Activated CD8-positive, alpha-beta T cell treated with anti-CD3 and anti-CD28 coated beads, Interleukin-2, amount 10 ng/mL, durations not matched to agents 7 days and 5 days (primary cell): Measurements from ENCODE around the gene GSC2. TPM values are rescaled to one million over a fixed set of nuclear protein-coding genes. Genes with fewer than 3 reads are reported as not detected.

ENCODE experiments used
- ATAC-seq: fragments of 150-1000 bp; cut with Tn5 transposase; one replicate; pipeline ENCODE4 v1.10.0; 2021; ENCODE audit warnings: moderate library complexity
- CTCF ChIA-PET: fragments of 350-600 bp; sonication (Branson Sonifier 250); formaldehyde crosslinking; loops from one replicate; lab custom pipeline; 2021; ENCODE audit warnings: antibody characterized with exemption; lab: Charles Lee
- POLR2A ChIA-PET: fragments of 350-600 bp; sonication (Branson Sonifier 250); formaldehyde crosslinking; loops from one replicate; lab custom pipeline; 2021; ENCODE audit warnings: antibody characterized with exemption; lab: Charles Lee
- DNase-seq: peaks from one replicate; pipeline ENCODE4 v3.0.0-alpha.2; 2020
- H3K27ac Mint-ChIP-seq: one replicate; pipeline ENCODE4 v1.8.0; 2021; ENCODE audit warnings: mild to moderate bottlenecking, mixed read lengths
- H3K27me3 Mint-ChIP-seq: one replicate; pipeline ENCODE4 v1.8.0; 2021; ENCODE audit warnings: low read depth, mixed read lengths
- H3K36me3 Mint-ChIP-seq: one replicate; pipeline ENCODE4 v1.8.0; 2021; ENCODE audit warnings: low read depth, mixed read lengths
- H3K4me1 Mint-ChIP-seq: one replicate; pipeline ENCODE4 v1.8.0; 2021; ENCODE audit warnings: low read depth, mixed read lengths
- H3K4me3 Mint-ChIP-seq: one replicate; pipeline ENCODE4 v1.8.0; 2021; ENCODE audit warnings: mild to moderate bottlenecking, mixed read lengths
- H3K9me3 Mint-ChIP-seq: one replicate; pipeline ENCODE4 v1.8.0; 2022; ENCODE audit warnings: mixed read lengths; ENCODE audit not compliant: insufficient read depth
- total RNA-seq, 2 experiments: library from RNA; stranded (reverse); gene quantifications; one replicate each; pipeline ENCODE4 v1.2.3, GENCODE V29; 2021

The GSC2 gene
- total RNA-seq, 2 experiments from 2014 or later: not detected

GRCh38 chr22:19137384-19138216, 12.5 kb downstream of the GSC2 start:
- CTCF ChIA-PET: no interaction called here
- Mint-ChIP-seq H3K27ac (no peak overlapping the region), H3K4me1 (peaks cover under 1% of the 10 kb centered on the region), H3K4me3 (no peak overlapping the region), H3K9me3 (no peaks in the 10 kb centered on the region), H3K27me3 (no peaks in the 10 kb centered on the region), H3K36me3 (peaks cover 41% of the 10 kb centered on the region)
- ATAC-seq (no peak), DNase-seq (no peak)
- POLR2A ChIA-PET: no interaction called here

GRCh38 chr22:19136915-19137314, 13.2 kb downstream of the GSC2 start:
- Mint-ChIP-seq H3K9me3 (no peaks in the 10 kb centered on the region), H3K27me3 (no peaks in the 10 kb centered on the region), H3K4me1 (no peaks in the 10 kb centered on the region), H3K36me3 (peaks cover 39% of the 10 kb centered on the region), H3K4me3 (no peak overlapping the region), H3K27ac (no peak overlapping the region)
- CTCF ChIA-PET: no interaction called here
- ATAC-seq (no peak), DNase-seq (no peak)
- POLR2A ChIA-PET: no interaction called here

DNA sequence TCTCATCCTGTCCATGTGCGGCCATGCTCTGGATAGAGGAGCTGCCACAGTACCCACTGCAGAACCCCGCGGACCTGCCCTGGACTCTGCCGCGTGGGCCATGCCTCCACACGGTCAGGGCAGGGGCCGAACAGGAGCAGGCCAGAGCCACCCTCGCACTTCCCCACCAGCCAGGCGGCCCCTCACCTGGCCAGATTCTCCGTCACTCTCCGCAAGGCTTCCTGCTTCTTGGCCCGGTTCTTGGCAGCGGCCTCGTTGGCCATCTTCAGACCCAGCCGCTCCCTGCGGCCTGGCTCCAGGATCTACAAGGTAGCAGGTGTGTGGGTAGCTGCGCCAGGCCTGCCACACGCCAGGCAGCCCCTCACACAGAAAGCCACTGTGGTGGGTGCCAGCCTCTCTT, 15.2 kb downstream of the GSC2 start:
- H3K4me1 Mint-ChIP-seq: no peaks in the 10 kb centered on the region
- no peaks in the 10 kb centered on the region for H3K27me3 Mint-ChIP-seq
- DNase-seq (no peak), ATAC-seq (no peak)
- no peaks in the 10 kb centered on the region for H3K9me3 Mint-ChIP-seq
- ChIA-PET CTCF (no interaction called here), POLR2A (no interaction called here)
- H3K27ac Mint-ChIP-seq: no peak overlapping the region
- H3K4me3 Mint-ChIP-seq: no peak overlapping the region
- H3K36me3 Mint-ChIP-seq: peaks cover 37% of the 10 kb centered on the region

DNA sequence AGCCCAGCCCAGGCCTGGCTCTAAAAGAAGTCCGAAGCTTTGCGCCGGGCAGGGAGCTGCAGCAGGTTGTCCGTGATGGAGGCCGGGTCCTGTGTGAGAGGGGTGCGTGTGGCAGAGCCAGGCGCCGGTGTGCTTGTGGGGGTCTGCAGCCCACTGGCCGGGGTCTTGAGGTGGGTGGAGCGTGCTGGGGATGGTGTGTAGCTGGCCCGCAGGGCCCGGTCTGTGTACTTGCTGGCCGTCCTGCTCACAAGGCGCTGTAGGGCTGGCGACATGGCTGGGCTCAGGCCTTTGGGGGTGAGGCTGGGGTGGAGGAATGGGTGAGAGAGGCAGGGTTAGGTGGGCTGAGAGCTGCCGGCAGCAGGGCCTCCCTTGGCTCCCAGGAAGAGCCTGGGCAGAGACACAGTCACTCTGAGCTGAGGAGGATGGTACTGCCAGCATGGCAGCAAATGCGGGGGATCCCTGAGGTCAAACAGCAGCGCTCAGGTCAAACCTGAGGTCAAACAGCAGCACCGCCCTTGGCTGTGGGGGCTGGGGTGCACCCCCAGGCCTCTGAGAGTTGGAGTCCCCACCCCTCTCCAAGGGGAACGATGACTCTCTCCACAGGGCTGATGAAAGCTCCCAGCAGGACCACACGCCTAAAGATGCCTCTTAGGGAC, 15.8 kb downstream of the GSC2 start:
- H3K27me3 Mint-ChIP-seq: no peaks in the 10 kb centered on the region
- ATAC-seq: no peak
- no peak overlapping the region for H3K27ac Mint-ChIP-seq
- no peak overlapping the region for H3K4me3 Mint-ChIP-seq
- POLR2A ChIA-PET: no interaction called here
- CTCF ChIA-PET: no interaction called here
- no peak for DNase-seq
- H3K9me3 Mint-ChIP-seq: no peaks in the 10 kb centered on the region
- no peaks in the 10 kb centered on the region for H3K4me1 Mint-ChIP-seq
- H3K36me3 Mint-ChIP-seq: peaks cover 33% of the 10 kb centered on the region

DNA sequence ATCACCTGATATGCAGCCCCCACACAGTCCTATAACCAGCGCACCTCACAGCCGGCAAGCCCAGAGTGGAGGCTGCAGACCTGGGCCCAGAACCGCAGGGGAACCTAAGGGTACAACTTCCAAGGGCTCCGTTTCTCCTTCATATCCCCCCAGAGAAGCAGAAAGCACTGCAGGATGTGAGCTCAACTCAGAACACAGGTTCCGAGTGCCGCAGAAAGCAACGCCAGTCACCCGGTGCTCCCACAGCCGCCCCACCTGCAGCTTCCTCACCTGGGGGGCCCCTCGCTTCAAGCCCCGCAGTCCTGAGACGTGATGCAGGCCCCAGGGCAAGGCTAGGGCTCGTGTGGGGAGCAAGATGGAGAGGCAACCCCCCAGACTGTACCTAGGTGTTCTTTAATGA, 16.5 kb downstream of the GSC2 start:
- no peaks in the 10 kb centered on the region for H3K27me3 Mint-ChIP-seq
- H3K9me3 Mint-ChIP-seq: no peaks in the 10 kb centered on the region
- peaks cover 31% of the 10 kb centered on the region for H3K36me3 Mint-ChIP-seq
- ChIA-PET POLR2A (no interaction called here), CTCF (interaction anchor here (0.9 kb wide), 1 partner anchor 11 kb away, joined by 5 read pairs; the partner anchor contains the start of gene ESS2)
- H3K27ac Mint-ChIP-seq: no peak overlapping the region
- H3K4me3 Mint-ChIP-seq: no peak overlapping the region
- H3K4me1 Mint-ChIP-seq: no peaks in the 10 kb centered on the region
- ATAC-seq: no peak
- DNase-seq: no peak

DNA sequence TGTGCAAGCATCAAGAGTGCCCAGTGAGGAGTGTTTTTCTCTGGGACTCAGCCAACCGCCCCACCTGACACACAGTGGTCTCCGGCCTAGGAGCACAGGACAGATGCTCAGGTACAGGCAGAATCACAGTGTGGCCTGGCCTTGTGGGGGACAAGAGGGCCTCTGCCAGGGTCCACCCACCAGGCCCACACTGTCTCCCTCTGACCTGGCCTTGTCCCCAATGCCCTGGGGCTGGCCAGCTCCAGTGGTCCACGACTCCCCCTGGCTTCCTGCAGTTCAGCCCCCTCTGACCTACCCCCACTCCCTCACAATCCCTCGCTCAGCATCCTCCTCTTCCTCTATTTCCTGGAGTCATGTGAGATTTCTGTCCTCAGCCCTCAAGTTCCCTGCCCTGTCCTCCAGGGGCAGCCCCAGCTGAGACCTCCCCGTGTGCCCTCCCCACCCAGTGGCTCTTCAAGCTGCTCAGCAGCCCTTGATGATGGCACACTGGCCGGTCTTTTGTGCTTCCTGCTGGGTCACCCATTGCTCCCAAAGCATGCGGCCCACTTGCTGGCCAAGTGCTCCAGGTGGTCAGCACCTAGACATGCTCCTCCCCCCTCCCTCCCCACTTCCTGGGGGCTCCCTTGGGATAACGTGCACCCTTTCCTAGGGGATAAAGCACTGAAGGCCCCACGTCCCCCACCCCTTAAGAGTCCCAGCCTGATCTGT, 17.2 kb downstream of the GSC2 start:
- no peak overlapping the region for H3K4me3 Mint-ChIP-seq
- no peaks in the 10 kb centered on the region for H3K4me1 Mint-ChIP-seq
- DNase-seq (no peak), ATAC-seq (no peak)
- ChIA-PET CTCF (interaction anchor here (0.9 kb wide), 1 partner anchor 11 kb away, joined by 5 read pairs; the partner anchor contains the start of gene ESS2), POLR2A (interaction anchor here (0.7 to 1.0 kb wide), 2 partner anchors 12 to 26 kb away, joined by 3 read pairs; partner anchors contain the start of gene ESS2)
- H3K9me3 Mint-ChIP-seq: no peaks in the 10 kb centered on the region
- no peaks in the 10 kb centered on the region for H3K27me3 Mint-ChIP-seq
- no peak overlapping the region for H3K27ac Mint-ChIP-seq
- H3K36me3 Mint-ChIP-seq: peaks cover 31% of the 10 kb centered on the region

- DNase-seq: no peak
- Mint-ChIP-seq H3K4me1 (no peaks in the 10 kb centered on the region), H3K27ac (no peak overlapping the region), H3K9me3 (no peaks in the 10 kb centered on the region), H3K36me3 (peaks cover 27% of the 10 kb centered on the region), H3K27me3 (no peaks in the 10 kb centered on the region), H3K4me3 (no peak overlapping the region)
- ChIA-PET CTCF (no interaction called here), POLR2A (interaction anchor here (0.7 to 1.0 kb wide), 2 partner anchors 12 to 26 kb away, joined by 3 read pairs; partner anchors contain the start of gene ESS2)
- no peak for ATAC-seq
Measured at GRCh38 chr22:19132153-19132552, 17.9 kb downstream of the GSC2 start.

- ChIA-PET CTCF (interaction anchor here (1.9 kb wide), 1 partner anchor 13 kb away, joined by 6 read pairs; the partner anchor contains the start of gene ESS2), POLR2A (no interaction called here)
- H3K4me1 Mint-ChIP-seq: no peaks in the 10 kb centered on the region
- no peaks in the 10 kb centered on the region for H3K9me3 Mint-ChIP-seq
- H3K27ac Mint-ChIP-seq: no peak overlapping the region
- no peaks in the 10 kb centered on the region for H3K27me3 Mint-ChIP-seq
- H3K36me3 Mint-ChIP-seq: peaks cover 25% of the 10 kb centered on the region
- ATAC-seq (no peak), DNase-seq (no peak)
- no peak overlapping the region for H3K4me3 Mint-ChIP-seq
Measured at GRCh38 chr22:19131685-19132015, 18.4 kb downstream of the GSC2 start.

DNA sequence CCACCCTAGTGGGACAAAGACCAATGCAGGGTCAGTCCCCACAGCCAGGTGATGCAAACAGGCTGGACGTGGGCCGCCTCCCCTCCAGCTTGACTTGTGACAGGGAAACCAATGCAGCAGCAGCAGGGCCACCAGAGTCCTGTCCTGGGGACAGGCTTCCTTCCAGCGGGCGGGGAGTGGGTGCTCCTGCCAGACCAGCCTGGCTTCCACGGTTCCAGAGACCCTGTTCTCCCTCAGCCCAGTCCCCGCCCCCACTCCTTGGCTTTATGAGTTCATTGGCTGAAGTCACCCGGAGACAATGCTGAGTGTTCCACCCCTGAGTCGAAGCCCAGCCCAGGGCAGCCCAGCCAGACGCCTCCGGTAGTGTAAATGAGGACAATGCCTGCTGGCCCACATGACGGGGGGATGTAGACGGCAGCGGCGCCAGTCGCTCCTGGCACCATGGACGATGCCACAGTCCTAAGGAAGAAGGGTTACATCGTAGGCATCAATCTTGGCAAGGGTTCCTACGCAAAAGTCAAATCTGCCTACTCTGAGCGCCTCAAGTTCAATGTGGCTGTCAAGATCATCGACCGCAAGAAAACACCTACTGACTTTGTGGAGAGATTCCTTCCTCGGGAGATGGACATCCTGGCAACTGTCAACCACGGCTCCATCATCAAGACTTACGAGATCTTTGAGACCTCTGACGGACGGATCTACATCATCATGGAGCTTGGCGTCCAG, 19.0 kb downstream of the GSC2 start, which contains the start of gene TSSK2:
TSSK2 (plus strand) TSS at position 350 of the 726 bp plus-strand sequence; CDS start at position 442, 92 bp downstream.
- Mint-ChIP-seq H3K4me3 (no peak within 1 kb of the TSS), H3K27ac (peak within 1 kb of the TSS; percentile 39), H3K27me3 (no peaks in the 10 kb centered on the region), H3K36me3 (peaks cover 20% of the 10 kb centered on the region), H3K4me1 (no peaks in the 10 kb centered on the region), H3K9me3 (no peaks in the 10 kb centered on the region)
- ATAC-seq: no peak
- no peak for DNase-seq
- POLR2A ChIA-PET: no interaction called here
- CTCF ChIA-PET: interaction anchor here (0.6 to 1.9 kb wide), 2 partner anchors 13 to 18 kb away, joined by 3 to 6 read pairs; partner anchors contain the start of gene ESS2

GRCh38 chr22:19129871-19130270, 20.2 kb downstream of the GSC2 start:
- Mint-ChIP-seq H3K9me3 (no peaks in the 10 kb centered on the region), H3K4me1 (no peaks in the 10 kb centered on the region), H3K36me3 (peaks cover 12% of the 10 kb centered on the region), H3K27ac (peak overlapping the region; percentile 39), H3K27me3 (no peaks in the 10 kb centered on the region), H3K4me3 (no peak overlapping the region)
- DNase-seq (no peak), ATAC-seq (no peak)
- POLR2A ChIA-PET: no interaction called here
- CTCF ChIA-PET: interaction anchor here (1.9 kb wide), 1 partner anchor 14 kb away, joined by 6 read pairs; the partner anchor contains the start of gene ESS2
